Right lobe of liver (tissue), 6 donors: ENCODE measurements around the gene BSND. TPM values are rescaled to one million over a fixed set of nuclear protein-coding genes. Genes with fewer than 3 reads are reported as not detected.

Experiments used
- ATAC-seq, 4 donors: fragments of 200-7000 bp; cut with Tn5 transposase; one replicate each; pipeline ENCODE4 v1.9.1; 2020; ENCODE audit warnings: mild to moderate bottlenecking in 4 of 4, moderate library complexity in 4 of 4
- DNase-seq, 3 donors: peaks; one replicate each; pipeline ENCODE4 v3.0.0-alpha.2; 2020
- H3K27ac ChIP-seq, 3 donors: fragments of 200-600 bp; one replicate each; pipeline ENCODE4 v1.8.0; 2022
- H3K27me3 ChIP-seq, 2 donors: fragments of 200-600 bp; one replicate each; pipeline ENCODE4 v1.8.0; 2022
- H3K36me3 ChIP-seq, 4 donors: fragments of 200-600 bp; sonication (generic) in 1 of 4; one replicate each; pipeline versions ENCODE4 v1.5.1 to v1.8.0; 2017 to 2022; ENCODE audit warnings: control low read depth in 1 of 4
- H3K4me1 ChIP-seq, 4 donors: fragments of 200-600 bp; sonication (generic) in 1 of 4; one replicate each; pipeline versions ENCODE4 v1.5.1 to v1.8.0; 2017 to 2022; ENCODE audit warnings: control low read depth in 1 of 4
- H3K4me3 ChIP-seq, 3 donors: fragments of 200-600 bp; one replicate each; pipeline ENCODE4 v1.8.0; 2022
- H3K9me3 ChIP-seq, 4 donors: fragments of 200-600 bp; sonication (generic) in 1 of 4; one replicate each; pipeline versions ENCODE4 v1.5.1 to v1.8.0; 2017 to 2022; ENCODE audit warnings: control low read depth in 1 of 4
- POLR2A ChIP-seq: fragments of 450-650 bp; IDR thresholded peaks from one replicate; pipeline ENCODE4 v1.6.1; 2017; ENCODE audit warnings: antibody characterized with exemption, mild to moderate bottlenecking
- WGBS: methylation state at CpG from one replicate; pipeline ENCODE4 v1.1.6; 2018; ENCODE audit warnings: low coverage, low lambda C conversion rate; ENCODE audit not compliant: insufficient coverage; ENCODE audit errors: missing lambda C conversion rate; 5-methylcytosine and 5-hydroxymethylcytosine counted together
- intact Hi-C, 2 donors: fragments of 100-400 bp; cut with DNase I; formaldehyde crosslinking; loops; one replicate each; pipeline versions ENCODE4 v1.11.2 to v1.14.1; 2022
- total RNA-seq, 6 experiments: library from RNA; depleted of rRNA in 2 of 6; stranded (reverse); fragments of >200 nt in 2 of 6; fragmentation: NEBNext Ultra II Directional in 3 of 6; extraction: Animal tissue kit (Norgen Biotek cat#: 25700) in 3 of 6; gene quantifications; one replicate each; pipeline versions ENCODE4 v1.1.0 to v1.2.4, GENCODE V29; 2016 to 2023
- TF ChIP-seq, protein P1 (sequence below), 4 donors: fragments of 200-600 bp in 3 of 4; fragments of 450-650 bp in 1 of 4; IDR thresholded peaks; one replicate each; pipeline versions ENCODE4 v1.5.1 to v1.8.0; 2016 to 2022; ENCODE audit warnings: antibody characterized with exemption in 4 of 4, mild to moderate bottlenecking in 2 of 4
- donor health status: DM: no; HTN: yes; CAD: no.
- donor health status: DM: no; HTN: no; CAD: no.
- donor health status: DM: no; HTN: no; CAD: no.
- donor health status: DM: no; HTN: yes; CAD: no.
- donor health status: DM: no; HTN: yes; CAD: no.

BSND gene
- total RNA-seq, 6 experiments from 2014 or later, result not detected

DNA sequence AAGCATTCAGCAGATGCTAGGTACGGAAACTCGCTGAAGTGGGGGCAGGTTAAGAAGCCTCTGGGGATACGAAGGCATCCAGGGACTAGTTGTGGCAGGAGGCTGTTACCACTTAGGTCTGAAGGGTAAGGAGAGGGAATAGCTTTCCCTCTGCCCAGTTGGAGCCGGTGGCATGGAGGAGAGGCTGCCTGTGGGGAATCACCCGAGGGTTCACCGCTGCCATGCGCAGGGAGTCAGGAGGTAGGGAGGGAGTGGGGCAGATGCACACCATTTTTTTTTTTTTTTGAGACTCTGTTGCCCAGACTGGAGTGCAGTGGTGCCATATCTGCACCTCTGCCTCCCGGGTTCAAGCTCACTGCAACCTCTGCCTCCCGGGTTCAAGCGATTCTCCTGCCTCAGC lies 46.7 kb downstream of the BSND start:
- H3K4me1 ChIP-seq, result peaks cover 0 to 71% (median 32%) of the 10 kb centered on the region in 4 donors
- H3K9me3 ChIP-seq, result no peaks in the 10 kb centered on the region
- intact Hi-C loops, result no loop called here
- H3K27me3 ChIP-seq, result no peaks in the 10 kb centered on the region
- WGBS, result 95% methylated on average over 7 of the region's 10 CpGs
- H3K27ac ChIP-seq, result no peak overlapping the region
- H3K36me3 ChIP-seq, result peaks cover 0 to 63% (median 13%) of the 10 kb centered on the region in 4 donors
- no peak for TF ChIP-seq POLR2A
- TF ChIP-seq, protein P1, sequence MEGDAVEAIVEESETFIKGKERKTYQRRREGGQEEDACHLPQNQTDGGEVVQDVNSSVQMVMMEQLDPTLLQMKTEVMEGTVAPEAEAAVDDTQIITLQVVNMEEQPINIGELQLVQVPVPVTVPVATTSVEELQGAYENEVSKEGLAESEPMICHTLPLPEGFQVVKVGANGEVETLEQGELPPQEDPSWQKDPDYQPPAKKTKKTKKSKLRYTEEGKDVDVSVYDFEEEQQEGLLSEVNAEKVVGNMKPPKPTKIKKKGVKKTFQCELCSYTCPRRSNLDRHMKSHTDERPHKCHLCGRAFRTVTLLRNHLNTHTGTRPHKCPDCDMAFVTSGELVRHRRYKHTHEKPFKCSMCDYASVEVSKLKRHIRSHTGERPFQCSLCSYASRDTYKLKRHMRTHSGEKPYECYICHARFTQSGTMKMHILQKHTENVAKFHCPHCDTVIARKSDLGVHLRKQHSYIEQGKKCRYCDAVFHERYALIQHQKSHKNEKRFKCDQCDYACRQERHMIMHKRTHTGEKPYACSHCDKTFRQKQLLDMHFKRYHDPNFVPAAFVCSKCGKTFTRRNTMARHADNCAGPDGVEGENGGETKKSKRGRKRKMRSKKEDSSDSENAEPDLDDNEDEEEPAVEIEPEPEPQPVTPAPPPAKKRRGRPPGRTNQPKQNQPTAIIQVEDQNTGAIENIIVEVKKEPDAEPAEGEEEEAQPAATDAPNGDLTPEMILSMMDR (IDR thresholded peaks at IDR 0.05), result no peak
- DNase-seq (peak in 1 of 3 donors; percentile 36), ATAC-seq (no peak)
- H3K4me3 ChIP-seq, result no peak overlapping the region

DNA sequence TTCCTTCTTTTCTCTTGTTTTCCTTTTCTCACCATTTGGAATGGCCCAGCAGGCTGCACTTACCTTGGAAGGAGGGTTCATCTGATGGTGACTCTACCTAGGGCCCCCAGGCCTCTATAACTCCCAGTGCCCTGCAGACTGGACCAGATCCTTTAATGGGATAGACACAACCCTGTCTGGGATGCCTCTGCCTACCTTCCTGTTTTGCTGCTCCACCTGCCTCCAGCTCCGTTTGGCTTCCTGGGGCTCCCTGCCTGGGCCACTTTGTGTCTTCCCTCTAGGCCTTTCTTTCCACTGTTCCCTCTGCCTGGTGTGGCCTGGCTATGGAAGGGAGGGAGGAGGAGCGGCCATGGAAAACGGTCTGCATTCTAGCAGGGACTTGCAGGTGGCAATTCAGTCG lies 48.1 kb downstream of the BSND start:
- no peak for TF ChIP-seq POLR2A
- TF ChIP-seq, protein P1 (IDR thresholded peaks at IDR 0.05), result no peak
- no peak overlapping the region for H3K27ac ChIP-seq
- H3K4me1 ChIP-seq, result peaks cover 0 to 80% (median 39%) of the 10 kb centered on the region in 4 donors
- no peak overlapping the region for H3K4me3 ChIP-seq
- H3K36me3 ChIP-seq, result peaks cover 0 to 66% (median 13%) of the 10 kb centered on the region in 4 donors
- 79% methylated on average over 4 of the region's 4 CpGs for WGBS
- ATAC-seq (no peak), DNase-seq (no peak)
- no peaks in the 10 kb centered on the region for H3K9me3 ChIP-seq
- no peaks in the 10 kb centered on the region for H3K27me3 ChIP-seq
- intact Hi-C loops, result no loop called here

DNA sequence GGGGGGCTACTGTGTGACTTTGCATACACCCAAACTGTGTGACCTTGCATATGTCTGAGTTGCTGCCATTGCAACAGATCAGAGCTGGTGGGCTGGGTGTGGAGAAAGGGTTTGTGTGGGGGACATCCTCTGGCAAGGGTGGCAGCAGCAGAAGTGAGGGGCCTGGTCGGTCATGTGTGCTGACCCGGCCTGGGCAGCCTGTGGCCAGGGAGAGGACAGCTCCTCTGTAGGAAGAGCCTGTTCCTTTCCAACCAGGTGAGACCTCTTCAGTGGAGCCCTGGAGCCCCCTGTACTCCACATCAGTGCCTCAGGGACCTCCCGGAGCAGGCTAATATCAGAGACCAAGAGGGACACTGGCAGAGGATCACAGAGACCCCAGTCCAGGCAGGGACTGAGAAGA lies 48.9 kb downstream of the BSND start:
- Histone ChIP-seq H3K27me3 (no peaks in the 10 kb centered on the region), H3K4me1 (peaks cover 0 to 81% (median 40%) of the 10 kb centered on the region in 4 donors), H3K27ac (no peak overlapping the region), H3K4me3 (no peak overlapping the region), H3K36me3 (peaks cover 0 to 71% (median 13%) of the 10 kb centered on the region in 4 donors), H3K9me3 (no peaks in the 10 kb centered on the region)
- TF ChIP-seq, protein P1 (IDR thresholded peaks at IDR 0.05), result no peak
- TF ChIP-seq POLR2A, result no peak
- DNase-seq, result peak in 1 of 3 donors; percentile 42
- intact Hi-C loops, result no loop called here
- 83% methylated on average over 1 of the region's 3 CpGs for WGBS
- no peak for ATAC-seq

DNA sequence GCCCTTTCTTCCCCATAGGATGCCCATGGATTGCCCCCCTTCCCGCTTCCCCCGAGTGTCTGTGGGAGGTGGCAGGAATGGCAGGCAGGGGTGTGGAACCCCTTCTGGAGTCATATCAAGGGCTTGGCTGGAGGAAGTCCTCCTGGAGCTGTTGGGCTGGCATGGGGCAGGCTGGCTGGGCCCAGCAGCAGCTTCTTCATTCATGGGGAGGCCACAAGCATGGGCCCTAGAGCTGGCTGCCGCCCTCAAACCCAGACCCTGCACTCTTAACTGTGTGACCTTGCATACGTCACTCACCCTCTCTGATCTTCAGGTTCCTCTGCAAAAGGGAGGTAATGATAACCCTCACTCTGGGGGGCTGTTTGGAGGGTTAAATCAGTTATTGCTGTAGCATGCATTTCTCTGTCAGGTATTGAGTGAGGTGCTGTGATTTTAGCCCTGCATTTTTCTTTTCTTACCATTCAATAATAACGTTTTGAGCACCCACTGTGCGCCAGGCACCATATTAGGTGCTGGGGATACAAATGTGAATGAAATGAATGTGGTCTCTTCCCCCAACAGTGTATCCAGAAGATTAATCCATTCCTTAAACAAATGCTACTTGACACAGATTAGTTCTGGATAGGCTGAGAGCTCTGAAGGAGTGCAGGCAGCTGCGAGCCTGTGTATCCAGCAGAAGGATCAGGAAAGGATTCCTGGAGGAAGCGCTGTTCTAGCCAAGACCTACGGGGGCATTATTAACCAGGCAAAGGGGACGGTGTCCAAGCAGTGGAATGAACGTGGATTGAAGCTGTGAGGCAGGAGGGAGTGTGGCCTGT lies 49.9 kb downstream of the BSND start:
- Histone ChIP-seq H3K4me3 (no peak overlapping the region), H3K36me3 (peaks cover 0 to 66% (median 13%) of the 10 kb centered on the region in 4 donors), H3K27ac (peak overlapping the region in 1 of 3 donors; percentile 45), H3K27me3 (no peaks in the 10 kb centered on the region), H3K9me3 (no peaks in the 10 kb centered on the region), H3K4me1 (peaks cover 0 to 80% (median 39%) of the 10 kb centered on the region in 4 donors)
- TF ChIP-seq POLR2A, result no peak
- TF ChIP-seq, protein P1 (IDR thresholded peaks at IDR 0.05), result no peak
- intact Hi-C loops, result no loop called here
- ATAC-seq, result no peak
- WGBS, result 77% methylated on average over 9 of the region's 11 CpGs
- DNase-seq, result peak in 1 of 3 donors; percentile 41
